Panc1 (cell line): ENCODE data around the gene WDR17. TPM values are rescaled to one million over a fixed set of nuclear protein-coding genes. Genes with fewer than 3 reads are reported as not detected.

Experiments
- ATAC-seq: fragments of 200-7000 bp; cut with Tn5 transposase; 2 replicates; pipeline ENCODE4 v1.9.1; 2020; ENCODE audit warnings: mild to moderate bottlenecking, moderate library complexity
- BruUV-seq: library from RNA; stranded (reverse); fragments of 400-500 nt; replicated peaks from 2 replicates; lab custom pipeline; 2021; lab: Mats Ljungman, UMichigan
- CTCF ChIA-PET: fragments of 300-600 bp; sonication (Branson Sonifier 250); formaldehyde crosslinking; loops from one replicate; lab custom pipeline; 2022; ENCODE audit warnings: antibody characterized with exemption; lab: Charles Lee
- POLR2A ChIA-PET: fragments of 300-600 bp; sonication (Branson Sonifier 250); formaldehyde crosslinking; loops from one replicate; lab custom pipeline; 2022; ENCODE audit warnings: antibody characterized with exemption; lab: Charles Lee
- DNase-seq: peaks from one replicate; pipeline ENCODE4 v3.0.0-alpha.2; 2010; ENCODE audit warnings: low read depth, low spot score
- H3K27ac ChIP-seq: 2 replicates; pipeline ENCODE4 v1.5.1; 2011; ENCODE audit warnings: mild to moderate bottlenecking, low read length, inconsistent platforms
- H3K27me3 ChIP-seq: fragments of 200-500 bp; sonication (Bioruptor generic); 2 replicates; pipeline ENCODE4 v1.6.0; 2014; ENCODE audit warnings: low read length, inconsistent platforms; ENCODE audit not compliant: control insufficient read depth, insufficient read depth
- H3K36me3 ChIP-seq: fragments of 200-500 bp; sonication (Bioruptor generic); 2 replicates; pipeline ENCODE4 v1.5.1; 2014; ENCODE audit warnings: inconsistent platforms, mild to moderate bottlenecking, low read length, moderate library complexity; ENCODE audit not compliant: control insufficient read depth, insufficient read depth
- H3K4me1 ChIP-seq: 2 replicates; pipeline ENCODE4 v1.5.1; 2011; ENCODE audit warnings: inconsistent platforms, mild to moderate bottlenecking, low read length, moderate library complexity; ENCODE audit not compliant: control insufficient read depth, insufficient read depth
- H3K4me3 ChIP-seq, 2 experiments: 2 replicates each; pipeline ENCODE4 v1.5.1; 2011 to 2012; ENCODE audit warnings: low read depth in 2 of 2, low read length in 2 of 2, mild to moderate bottlenecking in 2 of 2, inconsistent platforms in 1 of 2, moderate library complexity in 1 of 2
- H3K9me3 ChIP-seq: fragments of 200-500 bp; sonication (Bioruptor generic); 2 replicates; pipeline ENCODE4 v1.5.1; 2014; ENCODE audit warnings: low read depth, mild to moderate bottlenecking, inconsistent platforms, low read length, moderate library complexity; ENCODE audit not compliant: control insufficient read depth, insufficient read depth
- CTCF ChIP-seq: fragments of 450-650 bp; IDR thresholded peaks from 2 replicates; pipeline ENCODE4 v1.5.1; 2017; ENCODE audit warnings: mild to moderate bottlenecking
- POLR2AphosphoS5 ChIP-seq: IDR thresholded peaks from 2 replicates; pipeline ENCODE4 v1.6.1; 2012; ENCODE audit warnings: mild to moderate bottlenecking, low read depth, low read length, moderate library complexity
- REST ChIP-seq, 2 experiments: IDR thresholded peaks; 2 replicates each; pipeline ENCODE4 v1.6.1; 2011 to 2012; ENCODE audit warnings: low read depth in 2 of 2, control low read depth in 1 of 2, low read length in 1 of 2, mild to moderate bottlenecking in 1 of 2, moderate library complexity in 1 of 2; ENCODE audit not compliant: insufficient read depth in 1 of 2
- SIN3A ChIP-seq: IDR thresholded peaks from 2 replicates; pipeline ENCODE4 v1.6.1; 2012; ENCODE audit warnings: low read depth, mild to moderate bottlenecking, low read length, moderate library complexity, borderline replicate concordance; ENCODE audit not compliant: insufficient read depth
- TCF7L2 ChIP-seq: IDR thresholded peaks from 2 replicates; pipeline ENCODE4 v1.6.1; 2011; ENCODE audit warnings: mild to moderate bottlenecking, low read depth, low read length, inconsistent platforms
- in situ Hi-C: cut with HindIII; loops from 2 replicates; pipeline ENCODE4 v1.10.0; 2016; ENCODE audit warnings: low sequenced_read_pairs, low pct_unique_long_range_greater_than_20kb
- intact Hi-C: fragments of 100-400 bp; cut with micrococcal nuclease; formaldehyde crosslinking; loops from one replicate; pipeline ENCODE4 v1.10.0; 2022; ENCODE audit not compliant: unreplicated experiment
- total RNA-seq: library from RNA; stranded (reverse); gene quantifications from one replicate; pipeline ENCODE4 v1.2.1, GENCODE V29; 2021; ENCODE audit not compliant: unreplicated experiment

Gene WDR17
- total RNA-seq, 1 experiment from 2014 or later: 4.2 TPM

GRCh38 chr4:176186067-176186466 lies 120.4 kb downstream of the WDR17 start:
- Histone ChIP-seq H3K9me3 (no peaks in the 10 kb centered on the region), H3K27me3 (no peaks in the 10 kb centered on the region), H3K4me1 (no peaks in the 10 kb centered on the region), H3K4me3 (no peak overlapping the region), H3K27ac (no peak overlapping the region), H3K36me3 (no peaks in the 10 kb centered on the region)
- CTCF ChIA-PET: no interaction called here
- POLR2A ChIA-PET: no interaction called here
- DNase-seq (no peak), ATAC-seq (no peak)
- intact Hi-C loops: no loop called here
- TF ChIP-seq SIN3A (no peak), CTCF (no peak), REST (IDR thresholded peaks at IDR 0.05; ENCODE audit: insufficient read depth in 1 of 2, low read depth in 2 of 2, low read length in 1 of 2) (no peak), POLR2AphosphoS5 (no peak), TCF7L2 (no peak)
- no TSS peak for BruUV-seq
- in situ Hi-C loops: no loop called here

DNA sequence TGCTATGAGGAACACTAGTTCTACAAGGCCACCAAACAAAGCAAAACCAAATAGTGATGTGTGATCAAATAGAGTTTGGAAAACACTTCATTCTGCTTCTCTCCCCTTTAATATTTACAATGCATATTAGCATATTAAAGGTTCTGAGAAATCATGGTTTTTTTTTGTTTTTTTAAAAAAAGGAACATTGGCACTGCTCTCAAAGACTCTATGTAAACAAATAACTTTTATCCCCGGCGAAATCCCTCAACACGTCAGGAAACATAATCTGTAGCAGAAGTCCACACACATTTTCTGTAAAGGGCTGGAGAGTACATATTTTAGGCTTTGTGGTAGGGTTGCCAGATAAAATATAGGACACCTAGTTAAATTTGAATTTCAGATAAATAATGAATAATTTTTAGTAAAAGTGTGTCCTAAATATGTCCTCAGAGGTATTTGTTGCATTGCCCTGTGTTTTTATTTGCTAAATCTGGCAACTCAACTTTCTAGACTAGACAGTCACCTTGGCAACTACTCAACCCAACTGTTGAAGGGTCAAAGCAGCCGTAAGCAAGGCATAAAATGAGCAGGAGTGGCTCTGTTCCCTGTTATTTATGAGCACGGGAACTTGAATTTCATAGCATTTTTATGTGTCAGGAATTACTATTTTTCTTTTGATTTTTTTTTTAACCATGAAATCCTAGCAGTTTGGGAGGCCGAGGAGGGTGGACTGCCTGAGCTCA lies 121.2 kb downstream of the WDR17 start:
- CTCF ChIA-PET: no interaction called here
- Histone ChIP-seq H3K4me1 (no peaks in the 10 kb centered on the region), H3K27ac (no peak overlapping the region)

More for the DNA sequence above, 121.2 kb downstream of the WDR17 start:
- ATAC-seq (no peak), DNase-seq (no peak)
- intact Hi-C loops: no loop called here
- POLR2A ChIA-PET: no interaction called here
- Histone ChIP-seq H3K9me3 (no peaks in the 10 kb centered on the region), H3K36me3 (no peaks in the 10 kb centered on the region), H3K27me3 (no peaks in the 10 kb centered on the region), H3K4me3 (no peak overlapping the region)
- TF ChIP-seq REST (IDR thresholded peaks at IDR 0.05; ENCODE audit: insufficient read depth in 1 of 2, low read depth in 2 of 2, low read length in 1 of 2): no peak
- no peak for TF ChIP-seq POLR2AphosphoS5
- no peak for TF ChIP-seq CTCF
- TF ChIP-seq TCF7L2: no peak
- TF ChIP-seq SIN3A: no peak
- BruUV-seq: no TSS peak
- in situ Hi-C loops: no loop called here
